Right renal pelvis (tissue), 4 donors: Measurements from ENCODE around the gene MID1. TPM values are rescaled to one million over a fixed set of nuclear protein-coding genes. Genes with fewer than 3 reads are reported as not detected.

Experiments used
- DNase-seq, 4 donors: peaks; one replicate each; pipeline ENCODE4 v3.0.0-alpha.2; 2013; ENCODE audit warnings: low read depth in 4 of 4, low spot score in 3 of 4, missing footprints in 1 of 4
- polyA plus RNA-seq, 4 donors: library from polyadenylated mRNA; unstranded; fragments of 120-200 nt; gene quantifications; one replicate each; pipeline ENCODE4 v1.2.1, GENCODE V29; 2013; ENCODE audit not compliant: insufficient read length in 4 of 4

MID1 gene
- polyA plus RNA-seq: 10 to 100 TPM; 23.0 to 30.2 (median 24.5) TPM

GRCh38 chrX:10620121-10620699 lies at the start of gene MID1:
MID1 (minus strand) TSS chrX:10620585; CDS start chrX:10567547, 53,038 bp downstream.
- peak; percentile 55 to 68 (median 63) for DNase-seq

GRCh38 chrX:10667143-10667542 lies 46.8 kb upstream of the MID1 start:
- DNase-seq: no peak

- no peak for DNase-seq
These were observed 45.7 kb upstream of the MID1 start for GRCh38 chrX:10666102-10666501.

- no peak for DNase-seq
These were observed 45.3 kb upstream of the MID1 start for GRCh38 chrX:10665681-10666080.

- no peak for DNase-seq
These were observed 39.8 kb upstream of the MID1 start for GRCh38 chrX:10660171-10660570.

GRCh38 chrX:10656214-10656613 lies 35.8 kb upstream of the MID1 start:
- DNase-seq: no peak

GRCh38 chrX:10654960-10655359 lies 34.6 kb upstream of the MID1 start:
- DNase-seq: no peak

- no peak for DNase-seq
These were observed 32.9 kb upstream of the MID1 start for GRCh38 chrX:10653302-10653701.

GRCh38 chrX:10649265-10649664 lies 28.9 kb upstream of the MID1 start:
- no peak for DNase-seq

GRCh38 chrX:10648614-10649013 lies 28.2 kb upstream of the MID1 start:
- no peak for DNase-seq

GRCh38 chrX:10636851-10637250 lies 16.5 kb upstream of the MID1 start:
- DNase-seq: no peak

- DNase-seq: no peak
These were observed 16.0 kb upstream of the MID1 start for GRCh38 chrX:10636337-10636736.

GRCh38 chrX:10634392-10635161 lies 14.2 kb upstream of the MID1 start:
- no peak for DNase-seq

- DNase-seq: no peak
These were observed 13.3 kb upstream of the MID1 start for GRCh38 chrX:10633722-10634121.

- no peak for DNase-seq
These were observed 11.2 kb upstream of the MID1 start for GRCh38 chrX:10631416-10632145.

GRCh38 chrX:10630320-10630719 lies 9.9 kb upstream of the MID1 start:
- DNase-seq: no peak

GRCh38 chrX:10629905-10630304 lies 9.5 kb upstream of the MID1 start:
- DNase-seq: no peak

GRCh38 chrX:10628906-10629305 lies 8.5 kb upstream of the MID1 start:
- no peak for DNase-seq

- no peak for DNase-seq
These were observed 1.8 kb upstream of the MID1 start for GRCh38 chrX:10622197-10622596.

GRCh38 chrX:10619425-10620046 lies 849 bp downstream of the MID1 start:
- no peak for DNase-seq

- no peak for DNase-seq
These were observed 1.4 kb downstream of the MID1 start for GRCh38 chrX:10618961-10619360.
